Spleen (tissue), 13 donors: ENCODE data around the gene CGNL1. TPM values are rescaled to one million over a fixed set of nuclear protein-coding genes. Genes with fewer than 3 reads are reported as not detected.

ENCODE experiments used
- DNase-seq: peaks from one replicate; pipeline ENCODE4 v3.0.0-alpha.2; 2020
- H3K27ac ChIP-seq, 8 donors: fragments of 200-600 bp; sonication (generic) in 7 of 8; 1 replicate in 4 of 8; 2 replicates in 4 of 8; pipeline versions ENCODE4 v1.5.0 to v1.8.0; 2016 to 2021; ENCODE audit warnings: inconsistent platforms in 4 of 8, mild to moderate bottlenecking in 4 of 8, moderate library complexity in 1 of 8
- H3K27me3 ChIP-seq, 7 donors: fragments of 200-600 bp; sonication (generic) in 6 of 7; replicated peaks in 1 of 7; 1 replicate in 4 of 7; 2 replicates in 3 of 7; pipeline versions ENCODE4 v1.5.0 to v1.8.0; 2016 to 2021; ENCODE audit warnings: inconsistent platforms in 3 of 7, mild to moderate bottlenecking in 1 of 7
- H3K36me3 ChIP-seq, 6 donors: fragments of 200-600 bp; sonication (generic) in 5 of 6; 1 replicate in 4 of 6; 2 replicates in 2 of 6; pipeline versions ENCODE4 v1.5.0 to v1.8.0; 2016 to 2021; ENCODE audit warnings: inconsistent platforms in 2 of 6
- H3K4me1 ChIP-seq, 6 donors: fragments of 200-600 bp; sonication (generic) in 5 of 6; 1 replicate in 3 of 6; 2 replicates in 3 of 6; pipeline versions ENCODE4 v1.5.0 to v1.8.0; 2016 to 2021; ENCODE audit warnings: inconsistent platforms in 3 of 6
- H3K4me3 ChIP-seq, 8 donors: fragments of 200-600 bp; sonication (generic) in 7 of 8; 1 replicate in 4 of 8; 2 replicates in 4 of 8; pipeline versions ENCODE4 v1.5.0 to v1.8.0; 2016 to 2021; ENCODE audit warnings: inconsistent platforms in 4 of 8, mild to moderate bottlenecking in 4 of 8, moderate library complexity in 2 of 8
- H3K9me3 ChIP-seq, 8 donors: fragments of 200-600 bp; sonication (generic) in 7 of 8; 1 replicate in 4 of 8; 2 replicates in 4 of 8; pipeline versions ENCODE4 v1.5.0 to v1.8.0; 2016 to 2021; ENCODE audit warnings: inconsistent platforms in 4 of 8
- CTCF ChIP-seq, 11 experiments: fragments of 200-600 bp in 7 of 11; fragments of 450-650 bp in 4 of 11; sonication (generic) in 4 of 11; IDR thresholded peaks in 8 of 11; conservative IDR thresholded peaks in 3 of 11; 1 replicate in 7 of 11; 2 replicates in 4 of 11; pipeline versions ENCODE4 v1.4.0 to v1.8.0; 2016 to 2021; ENCODE audit warnings: antibody characterized with exemption in 11 of 11, inconsistent platforms in 4 of 11, mild to moderate bottlenecking in 1 of 11
- POLR2A ChIP-seq, 3 donors: fragments of 450-650 bp; IDR thresholded peaks; one replicate each; pipeline ENCODE4 v1.5.1; 2017; ENCODE audit warnings: antibody characterized with exemption in 3 of 3, mild to moderate bottlenecking in 1 of 3
- POLR2AphosphoS5 ChIP-seq, 3 donors: sonication (generic); formaldehyde crosslinking; IDR thresholded peaks; one replicate each; pipeline ENCODE4 v1.5.1; 2017; ENCODE audit warnings: antibody characterized with exemption in 3 of 3
- WGBS, 5 donors: extraction: QIAGEN DNeasy Blood & Tissue Kit in 3 of 5; methylation state at CpG; one replicate each; pipeline versions ENCODE4 v1.1.5 to v1.1.7; 2013 to 2018; 5-methylcytosine and 5-hydroxymethylcytosine counted together
- intact Hi-C: fragments of 100-400 bp; cut with DNase I; formaldehyde crosslinking; loops from one replicate; pipeline ENCODE4 v1.15.0; 2023; ENCODE audit warnings: low total_unique reads
- long read RNA-seq, 2 donors: transcript quantifications; one replicate each; lab custom pipeline, GENCODE V29; 2026
- polyA plus RNA-seq, 3 donors: library from polyadenylated mRNA; stranded (reverse); fragments of 200-250 nt; gene quantifications; one replicate each; pipeline ENCODE4 v1.2.1, GENCODE V29; 2013
- total RNA-seq, 7 donors: library from RNA; depleted of rRNA in 3 of 7; stranded (reverse); fragments of >200 nt in 3 of 7; fragmentation: NEBNext Ultra II Directional in 4 of 7; extraction: Animal tissue kit (Norgen Biotek cat#: 25700) in 4 of 7; gene quantifications; one replicate each; pipeline versions ENCODE4 v1.1.0 to v1.2.1, GENCODE V29; 2016 to 2021
- donor health status: healthy with polysubstance abuse.
- donor health status: DM: no; HTN: no; CAD: no; lungs with moderate emphysema.
- donor health status: DM: no; HTN: no; CAD: no.
- donor health status: Bipolar disorder and iron deficiency.
- donor health status: healthy.
- donor health status: DM: no; HTN: no; CAD: no.
- donor health status: DM: yes; HTN: yes; CAD: no.

The CGNL1 gene, protein sequence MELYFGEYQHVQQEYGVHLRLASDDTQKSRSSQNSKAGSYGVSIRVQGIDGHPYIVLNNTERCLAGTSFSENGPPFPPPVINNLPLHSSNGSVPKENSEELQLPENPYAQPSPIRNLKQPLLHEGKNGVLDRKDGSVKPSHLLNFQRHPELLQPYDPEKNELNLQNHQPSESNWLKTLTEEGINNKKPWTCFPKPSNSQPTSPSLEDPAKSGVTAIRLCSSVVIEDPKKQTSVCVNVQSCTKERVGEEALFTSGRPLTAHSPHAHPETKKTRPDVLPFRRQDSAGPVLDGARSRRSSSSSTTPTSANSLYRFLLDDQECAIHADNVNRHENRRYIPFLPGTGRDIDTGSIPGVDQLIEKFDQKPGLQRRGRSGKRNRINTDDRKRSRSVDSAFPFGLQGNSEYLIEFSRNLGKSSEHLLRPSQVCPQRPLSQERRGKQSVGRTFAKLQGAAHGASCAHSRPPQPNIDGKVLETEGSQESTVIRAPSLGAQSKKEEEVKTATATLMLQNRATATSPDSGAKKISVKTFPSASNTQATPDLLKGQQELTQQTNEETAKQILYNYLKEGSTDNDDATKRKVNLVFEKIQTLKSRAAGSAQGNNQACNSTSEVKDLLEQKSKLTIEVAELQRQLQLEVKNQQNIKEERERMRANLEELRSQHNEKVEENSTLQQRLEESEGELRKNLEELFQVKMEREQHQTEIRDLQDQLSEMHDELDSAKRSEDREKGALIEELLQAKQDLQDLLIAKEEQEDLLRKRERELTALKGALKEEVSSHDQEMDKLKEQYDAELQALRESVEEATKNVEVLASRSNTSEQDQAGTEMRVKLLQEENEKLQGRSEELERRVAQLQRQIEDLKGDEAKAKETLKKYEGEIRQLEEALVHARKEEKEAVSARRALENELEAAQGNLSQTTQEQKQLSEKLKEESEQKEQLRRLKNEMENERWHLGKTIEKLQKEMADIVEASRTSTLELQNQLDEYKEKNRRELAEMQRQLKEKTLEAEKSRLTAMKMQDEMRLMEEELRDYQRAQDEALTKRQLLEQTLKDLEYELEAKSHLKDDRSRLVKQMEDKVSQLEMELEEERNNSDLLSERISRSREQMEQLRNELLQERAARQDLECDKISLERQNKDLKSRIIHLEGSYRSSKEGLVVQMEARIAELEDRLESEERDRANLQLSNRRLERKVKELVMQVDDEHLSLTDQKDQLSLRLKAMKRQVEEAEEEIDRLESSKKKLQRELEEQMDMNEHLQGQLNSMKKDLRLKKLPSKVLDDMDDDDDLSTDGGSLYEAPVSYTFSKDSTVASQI
- total RNA-seq, result under 1 TPM; 0.20 to 0.73 (median 0.51) TPM
- polyA plus RNA-seq, result under 1 TPM; 0.07 to 0.38 (median 0.21) TPM
- long read RNA-seq, donor 1, result 0 reads
- long read RNA-seq, donor 2, partial matches to known transcripts, result 6 of 6 reads
- long read RNA-seq, donor 2, other reads (novel, unspliced or antisense), result 0 of 6 reads

DNA sequence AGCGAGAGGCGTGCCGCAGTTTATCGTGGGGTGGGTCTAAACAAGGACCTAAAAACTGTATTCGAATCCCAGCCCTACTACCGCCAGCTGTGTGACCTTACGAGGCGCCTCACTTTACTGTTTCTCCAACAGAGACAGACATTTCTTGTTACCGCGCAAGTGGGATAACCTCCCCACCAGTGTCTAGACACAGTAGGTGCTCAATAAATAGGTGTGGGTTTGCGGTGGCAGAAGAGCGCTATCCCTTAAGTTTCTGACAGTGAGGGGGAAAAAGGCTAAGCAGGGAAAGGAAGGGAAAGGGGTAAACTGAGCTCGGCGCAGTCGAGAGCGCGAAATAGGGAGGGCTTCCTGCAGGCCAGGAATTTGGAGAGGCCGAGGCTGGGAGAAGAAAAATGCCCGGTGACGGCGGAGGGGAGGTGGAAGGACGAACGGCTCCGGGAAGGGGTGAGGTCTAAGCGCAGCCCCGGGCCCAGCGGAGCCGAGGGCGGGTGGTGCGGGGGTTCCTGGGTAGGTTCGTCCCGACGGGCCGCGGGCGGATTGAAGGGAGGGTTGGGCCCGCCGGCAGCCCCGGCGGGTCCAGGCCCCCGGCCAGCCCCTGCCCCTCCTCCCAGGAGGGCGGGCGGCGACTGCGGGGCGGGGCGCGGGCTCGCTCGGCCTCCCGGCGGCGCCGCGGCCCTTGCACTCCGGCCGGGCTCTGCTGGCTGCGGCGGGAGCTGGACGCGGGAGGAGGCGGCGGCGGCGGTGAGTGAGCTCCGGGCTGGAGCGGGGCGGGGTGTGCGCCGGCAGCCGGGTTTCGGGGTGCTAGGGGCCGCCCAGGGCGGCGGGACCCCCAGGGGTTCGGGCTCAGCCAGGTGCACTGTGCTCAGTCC, at the start of gene CGNL1:
Gene CGNL1 (plus strand): TSS at position 679 of the 869 bp plus-strand sequence. CDS start 61,495 bp downstream, outside the sequence.
- 19 to 44% (median 32%) methylated on average over 29 to 76 of the region's 76 CpGs for WGBS, 5 donors

DNA sequence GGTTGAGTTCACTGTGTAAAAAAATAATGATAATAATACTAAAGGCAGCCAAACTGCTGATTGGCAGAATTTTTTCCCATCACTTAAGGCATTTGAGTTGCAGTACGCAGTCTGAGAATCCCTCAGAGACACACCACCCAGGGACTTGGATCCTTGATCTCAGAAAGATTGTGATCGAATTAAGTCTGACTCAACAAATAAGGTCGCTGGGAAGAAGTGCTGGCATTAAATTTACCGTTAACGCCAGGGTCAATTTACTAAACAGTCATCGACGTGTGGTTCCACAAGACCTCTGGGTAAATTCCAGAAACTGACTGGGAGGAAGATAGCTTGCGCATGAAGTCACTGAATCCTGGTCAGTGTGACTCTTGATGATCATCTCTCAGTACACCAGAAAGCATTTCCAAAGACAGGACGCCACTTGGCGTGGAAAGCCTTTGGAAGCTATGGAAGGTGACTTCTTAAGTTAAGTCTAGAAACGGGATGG, 48.3 kb upstream of the CGNL1 start:
- no peaks in the 10 kb centered on the region for H3K36me3 ChIP-seq
- peaks cover 0 to 21% (median 0%) of the 10 kb centered on the region in 7 donors for H3K27me3 ChIP-seq
- TF ChIP-seq CTCF (IDR thresholded peaks at IDR 0.05 in 8 of 11, conservative IDR thresholded peaks at IDR 0.05 in 3 of 11), result no peak
- no peak for TF ChIP-seq POLR2AphosphoS5 (IDR thresholded peaks at IDR 0.05)
- no peak for TF ChIP-seq POLR2A (IDR thresholded peaks at IDR 0.05)
- H3K4me3 ChIP-seq, result no peak overlapping the region
- H3K9me3 ChIP-seq, result no peaks in the 10 kb centered on the region
- no peak overlapping the region for H3K27ac ChIP-seq
- intact Hi-C loops, result no loop called here
- WGBS, 5 donors, result 84 to 92% (median 91%) methylated on average over 11 of the region's 11 CpGs
- DNase-seq, result no peak
- peaks cover 0 to 5% (median 0%) of the 10 kb centered on the region in 6 donors for H3K4me1 ChIP-seq

More for the DNA sequence above, at the start of gene CGNL1:
- TF ChIP-seq POLR2AphosphoS5 (IDR thresholded peaks at IDR 0.05) (no peak), CTCF (IDR thresholded peaks at IDR 0.05 in 8 of 11, conservative IDR thresholded peaks at IDR 0.05 in 3 of 11) (no peak), POLR2A (IDR thresholded peaks at IDR 0.05) (no peak)
- Histone ChIP-seq H3K4me1 (peaks cover 3 to 18% (median 12%) of the 10 kb centered on the region in 6 donors), H3K4me3 (peak within 1 kb of the TSS; percentile 13 to 69 (median 38)), H3K9me3 (no peaks in the 10 kb centered on the region), H3K27me3 (peaks cover 0 to 65% (median 37%) of the 10 kb centered on the region in 7 donors), H3K27ac (no peak within 1 kb of the TSS), H3K36me3 (no peaks in the 10 kb centered on the region)
- intact Hi-C loops, result no loop called here
- no peak for DNase-seq

DNA sequence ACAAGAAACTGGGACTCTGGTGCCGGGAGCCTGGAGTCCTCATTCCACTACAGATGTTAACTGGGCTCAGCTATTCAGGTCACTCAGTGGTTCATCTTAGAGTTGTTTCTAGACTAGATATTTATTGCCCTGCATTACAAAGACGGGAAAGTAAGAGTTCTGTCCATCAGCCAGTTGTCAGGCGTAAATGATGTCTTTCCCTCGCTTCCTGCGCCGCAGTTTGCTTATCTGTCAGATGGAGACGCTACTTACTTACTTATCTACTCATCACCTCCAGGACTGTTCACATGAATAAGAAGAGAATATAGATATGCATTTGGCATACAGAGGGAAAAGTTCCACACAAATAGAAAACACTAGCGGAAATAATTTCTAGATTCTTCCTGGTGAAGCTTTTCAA, 47.8 kb upstream of the CGNL1 start:
- no peak for DNase-seq
- Histone ChIP-seq H3K27ac (no peak overlapping the region), H3K27me3 (peaks cover 0 to 21% (median 2%) of the 10 kb centered on the region in 7 donors), H3K36me3 (no peaks in the 10 kb centered on the region), H3K9me3 (no peaks in the 10 kb centered on the region), H3K4me3 (no peak overlapping the region), H3K4me1 (peaks cover 0 to 4% (median 0%) of the 10 kb centered on the region in 6 donors)
- 89 to 96% (median 93%) methylated on average over 8 of the region's 8 CpGs for WGBS, 5 donors
- TF ChIP-seq CTCF (IDR thresholded peaks at IDR 0.05 in 8 of 11, conservative IDR thresholded peaks at IDR 0.05 in 3 of 11), result no peak
- no peak for TF ChIP-seq POLR2A (IDR thresholded peaks at IDR 0.05)
- TF ChIP-seq POLR2AphosphoS5 (IDR thresholded peaks at IDR 0.05), result no peak
- intact Hi-C loops, result no loop called here
